Peyer's patch (tissue), 4 donors: ENCODE measurements around the gene MGAT5.

Experiments used
- POLR2A ChIP-seq, 2 donors: fragments of 450-650 bp; IDR thresholded peaks; one replicate each; pipeline ENCODE4 v1.5.1; 2017; ENCODE audit warnings: antibody characterized with exemption in 2 of 2, mild to moderate bottlenecking in 2 of 2, moderate library complexity in 2 of 2
- TF ChIP-seq, protein P1 (sequence below), 6 experiments: fragments of 450-650 bp in 4 of 6; fragments of 200-600 bp in 2 of 6; sonication (generic) in 1 of 6; IDR thresholded peaks; one replicate each; pipeline ENCODE4 v1.5.1; 2017 to 2019; ENCODE audit warnings: antibody characterized with exemption in 6 of 6, mild to moderate bottlenecking in 3 of 6, moderate library complexity in 1 of 6

DNA sequence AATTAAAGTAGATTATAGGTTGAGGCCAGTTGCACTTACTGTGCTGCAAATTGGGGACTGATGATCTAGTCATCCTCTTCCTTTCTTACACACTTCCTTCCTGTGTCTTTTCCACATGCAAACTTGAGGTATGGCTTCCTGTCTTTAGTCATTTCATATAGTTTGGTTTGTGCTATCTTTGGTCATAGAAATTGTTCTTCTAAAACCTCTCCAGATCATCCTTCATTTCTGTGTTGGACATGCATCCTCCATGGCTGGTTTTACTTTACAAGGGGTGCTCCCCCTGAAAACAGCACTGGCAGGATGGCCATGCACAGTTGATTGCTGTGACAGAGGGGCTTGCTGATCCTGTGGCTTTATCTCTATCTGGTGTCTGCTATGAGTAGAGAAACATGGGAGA is 36.5 kb downstream of the MGAT5 start:
- TF ChIP-seq, protein P1, sequence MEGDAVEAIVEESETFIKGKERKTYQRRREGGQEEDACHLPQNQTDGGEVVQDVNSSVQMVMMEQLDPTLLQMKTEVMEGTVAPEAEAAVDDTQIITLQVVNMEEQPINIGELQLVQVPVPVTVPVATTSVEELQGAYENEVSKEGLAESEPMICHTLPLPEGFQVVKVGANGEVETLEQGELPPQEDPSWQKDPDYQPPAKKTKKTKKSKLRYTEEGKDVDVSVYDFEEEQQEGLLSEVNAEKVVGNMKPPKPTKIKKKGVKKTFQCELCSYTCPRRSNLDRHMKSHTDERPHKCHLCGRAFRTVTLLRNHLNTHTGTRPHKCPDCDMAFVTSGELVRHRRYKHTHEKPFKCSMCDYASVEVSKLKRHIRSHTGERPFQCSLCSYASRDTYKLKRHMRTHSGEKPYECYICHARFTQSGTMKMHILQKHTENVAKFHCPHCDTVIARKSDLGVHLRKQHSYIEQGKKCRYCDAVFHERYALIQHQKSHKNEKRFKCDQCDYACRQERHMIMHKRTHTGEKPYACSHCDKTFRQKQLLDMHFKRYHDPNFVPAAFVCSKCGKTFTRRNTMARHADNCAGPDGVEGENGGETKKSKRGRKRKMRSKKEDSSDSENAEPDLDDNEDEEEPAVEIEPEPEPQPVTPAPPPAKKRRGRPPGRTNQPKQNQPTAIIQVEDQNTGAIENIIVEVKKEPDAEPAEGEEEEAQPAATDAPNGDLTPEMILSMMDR (IDR thresholded peaks at IDR 0.05), result no peak
- no peak for TF ChIP-seq POLR2A (IDR thresholded peaks at IDR 0.05)
